ENCODE data around the gene CCL14.
"Not testable (repeated sequence)": the region's sequence is repeated elsewhere in the genome, so short reads cannot be mapped to it uniquely, and the experiment has no call there.

The CCL14 gene

GRCh38 chr17:35986643-35987042, at the start of gene CCL14:
Gene CCL14, minus strand, starts transcription at chr17:35986729. Its CDS starts 80 bp downstream, at chr17:35986649.
- DNase-seq: no peak

- DNase-seq: no peak
Observed at GRCh38 chr17:36036235-36036634, 49.7 kb upstream of the CCL14 start.

- no peak for DNase-seq
Observed at GRCh38 chr17:36034127-36034526, 47.6 kb upstream of the CCL14 start.

GRCh38 chr17:36030956-36031355, 44.4 kb upstream of the CCL14 start:
- no peak for DNase-seq

GRCh38 chr17:36027761-36028160, 41.2 kb upstream of the CCL14 start:
- DNase-seq: no peak

GRCh38 chr17:36024106-36024869, 37.8 kb upstream of the CCL14 start:
- DNase-seq: no peak

GRCh38 chr17:36019423-36019822, 32.9 kb upstream of the CCL14 start:
- DNase-seq: no peak

GRCh38 chr17:36017799-36018198, 31.3 kb upstream of the CCL14 start, which contains the start of gene CCL23:
Gene CCL23, minus strand, starts transcription at chr17:36017972. Its CDS starts 75 bp downstream, at chr17:36017897.
- no peak for DNase-seq

GRCh38 chr17:36016555-36016954, 30.0 kb upstream of the CCL14 start:
- DNase-seq: no peak

- not testable (repeated sequence) for DNase-seq
Observed at GRCh38 chr17:36015895-36016294, 29.4 kb upstream of the CCL14 start.

GRCh38 chr17:36014946-36015345, 28.4 kb upstream of the CCL14 start:
- no peak for DNase-seq

GRCh38 chr17:36011201-36011600, 24.7 kb upstream of the CCL14 start:
- no peak for DNase-seq

- no peak for DNase-seq
Observed at GRCh38 chr17:36008998-36009665, 22.6 kb upstream of the CCL14 start.

- DNase-seq: no peak
Observed at GRCh38 chr17:36004594-36005108, 18.1 kb upstream of the CCL14 start.

- no peak for DNase-seq
Observed at GRCh38 chr17:36002631-36003030, 16.1 kb upstream of the CCL14 start.

- no peak for DNase-seq
Observed at GRCh38 chr17:36001862-36002603, 15.5 kb upstream of the CCL14 start.

GRCh38 chr17:36001110-36001771, 14.7 kb upstream of the CCL14 start, which contains the start of gene CCL15:
Gene CCL15, minus strand, starts transcription at chr17:36001553. Its CDS starts 61 bp downstream, at chr17:36001492.
- DNase-seq: no peak

GRCh38 chr17:36000732-36001109, 14.2 kb upstream of the CCL14 start:
- no peak for DNase-seq

- DNase-seq: no peak
Observed at GRCh38 chr17:35998756-35999155, 12.2 kb upstream of the CCL14 start.

- no peak for DNase-seq
Observed at GRCh38 chr17:35998018-35998545, 11.6 kb upstream of the CCL14 start.

- not testable (repeated sequence) for DNase-seq
Observed at GRCh38 chr17:35995346-35995745, 8.8 kb upstream of the CCL14 start.

- DNase-seq: no peak
Observed at GRCh38 chr17:35991075-35991474, 4.5 kb upstream of the CCL14 start.
